Nephron (organoid): ENCODE measurements around the gene HSD17B2.
"Not testable (repeated sequence)": the region's sequence is repeated elsewhere in the genome, so short reads cannot be mapped to it uniquely, and the experiment has no call there.

Experiments
- H3K27ac Mint-ChIP-seq, 3 experiments: 2 replicates each; pipeline ENCODE4 v1.8.0; 2020; ENCODE audit warnings: mixed read lengths in 3 of 3, mild to moderate bottlenecking in 2 of 3, moderate library complexity in 1 of 3
- H3K27me3 Mint-ChIP-seq: 2 replicates; pipeline ENCODE4 v1.8.0; 2021; ENCODE audit warnings: low read depth, mild to moderate bottlenecking, moderate library complexity, mixed read lengths
- H3K36me3 Mint-ChIP-seq: 2 replicates; pipeline ENCODE4 v1.8.0; 2020; ENCODE audit warnings: low read depth, mixed read lengths
- H3K4me1 Mint-ChIP-seq: 2 replicates; pipeline ENCODE4 v1.8.0; 2020; ENCODE audit warnings: mixed read lengths
- H3K4me3 Mint-ChIP-seq, 3 experiments: 2 replicates each; pipeline ENCODE4 v1.8.0; 2020; ENCODE audit warnings: mild to moderate bottlenecking in 3 of 3, mixed read lengths in 3 of 3, moderate library complexity in 2 of 3
- H3K9me3 Mint-ChIP-seq: 2 replicates; pipeline ENCODE4 v1.8.0; 2020; ENCODE audit warnings: mixed read lengths
- TF ChIP-seq, protein P1 (sequence below), 3 experiments: fragments of 200-600 bp; sonication (generic); IDR thresholded peaks; one replicate each; pipeline ENCODE4 v1.5.0; 2021; ENCODE audit warnings: antibody characterized with exemption in 3 of 3; ENCODE audit not compliant: unreplicated experiment in 3 of 3

The HSD17B2 gene

DNA sequence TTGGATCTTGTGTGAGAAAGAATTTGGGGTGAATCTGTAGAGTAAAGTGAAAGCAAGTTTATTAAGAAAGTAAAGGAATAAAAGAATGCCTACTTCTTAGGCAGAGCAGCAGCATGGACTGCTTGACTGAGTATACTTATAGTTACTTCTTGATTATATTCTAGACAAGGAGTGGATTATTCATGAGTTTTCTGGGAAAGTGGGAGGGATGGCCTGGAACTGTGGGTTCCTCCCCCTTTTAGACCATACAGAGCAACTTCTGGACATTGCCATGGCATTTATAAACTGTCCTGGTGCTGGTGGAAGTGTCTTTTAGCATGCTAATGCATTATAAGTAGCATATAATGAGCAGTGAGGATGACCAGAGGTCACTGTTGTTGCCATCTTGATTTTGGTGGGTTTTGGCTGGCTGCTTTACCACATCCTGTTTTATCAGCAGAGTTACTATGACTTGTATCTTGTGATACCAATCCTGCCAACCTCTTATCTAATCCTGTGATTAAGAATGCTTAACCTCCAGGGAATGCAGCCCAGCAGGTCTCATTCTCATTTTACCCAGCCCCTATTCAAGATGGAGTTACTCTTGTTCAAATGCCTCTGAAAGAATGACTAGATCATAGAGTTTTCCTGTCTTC lies 58.7 kb downstream of the HSD17B2 start:
- TF ChIP-seq, protein P1, sequence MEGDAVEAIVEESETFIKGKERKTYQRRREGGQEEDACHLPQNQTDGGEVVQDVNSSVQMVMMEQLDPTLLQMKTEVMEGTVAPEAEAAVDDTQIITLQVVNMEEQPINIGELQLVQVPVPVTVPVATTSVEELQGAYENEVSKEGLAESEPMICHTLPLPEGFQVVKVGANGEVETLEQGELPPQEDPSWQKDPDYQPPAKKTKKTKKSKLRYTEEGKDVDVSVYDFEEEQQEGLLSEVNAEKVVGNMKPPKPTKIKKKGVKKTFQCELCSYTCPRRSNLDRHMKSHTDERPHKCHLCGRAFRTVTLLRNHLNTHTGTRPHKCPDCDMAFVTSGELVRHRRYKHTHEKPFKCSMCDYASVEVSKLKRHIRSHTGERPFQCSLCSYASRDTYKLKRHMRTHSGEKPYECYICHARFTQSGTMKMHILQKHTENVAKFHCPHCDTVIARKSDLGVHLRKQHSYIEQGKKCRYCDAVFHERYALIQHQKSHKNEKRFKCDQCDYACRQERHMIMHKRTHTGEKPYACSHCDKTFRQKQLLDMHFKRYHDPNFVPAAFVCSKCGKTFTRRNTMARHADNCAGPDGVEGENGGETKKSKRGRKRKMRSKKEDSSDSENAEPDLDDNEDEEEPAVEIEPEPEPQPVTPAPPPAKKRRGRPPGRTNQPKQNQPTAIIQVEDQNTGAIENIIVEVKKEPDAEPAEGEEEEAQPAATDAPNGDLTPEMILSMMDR (IDR thresholded peaks at IDR 0.05; ENCODE audit: unreplicated experiment in 3 of 3), result no peak

DNA sequence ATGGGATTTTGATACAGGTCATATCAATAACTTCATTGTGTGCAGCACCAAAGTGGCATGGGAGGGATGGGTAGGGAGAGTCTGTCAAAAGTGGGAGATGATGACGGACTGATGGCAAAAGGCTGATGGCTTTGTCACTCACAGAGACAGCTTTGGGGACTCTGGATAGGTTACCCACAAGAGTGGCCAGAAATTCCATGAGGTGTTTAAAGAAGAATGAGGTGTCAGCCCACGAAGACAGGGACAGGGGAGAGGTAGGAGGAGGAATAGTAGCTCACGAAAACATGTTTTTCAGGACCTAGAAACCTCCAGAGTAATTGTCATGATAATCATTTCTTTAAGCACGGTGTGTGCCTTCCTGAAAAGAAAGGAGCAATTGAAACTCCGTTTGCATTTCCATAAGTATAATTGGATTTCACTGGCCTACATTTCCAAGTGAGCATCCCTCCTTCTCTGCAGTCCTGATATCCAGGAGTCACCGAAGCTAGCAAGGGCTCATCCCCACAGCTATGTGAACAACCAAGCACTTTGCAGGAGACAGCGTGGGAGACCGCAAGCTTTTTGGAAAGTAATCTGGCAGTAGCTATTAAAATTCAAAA lies 60.0 kb downstream of the HSD17B2 start:
- H3K27me3 Mint-ChIP-seq, result no peaks in the 10 kb centered on the region
- H3K4me3 Mint-ChIP-seq, result no peak overlapping the region
- H3K27ac Mint-ChIP-seq, result no peak overlapping the region
- no peaks in the 10 kb centered on the region for H3K36me3 Mint-ChIP-seq
- peaks cover 4% of the 10 kb centered on the region for H3K9me3 Mint-ChIP-seq
- TF ChIP-seq, protein P1 (IDR thresholded peaks at IDR 0.05; ENCODE audit: unreplicated experiment in 3 of 3), result no peak
- H3K4me1 Mint-ChIP-seq, result peaks cover 21% of the 10 kb centered on the region

More for the DNA sequence above, 58.7 kb downstream of the HSD17B2 start:
- Mint-ChIP-seq H3K4me1 (peaks cover 25% of the 10 kb centered on the region), H3K27me3 (no peaks in the 10 kb centered on the region), H3K36me3 (no peaks in the 10 kb centered on the region), H3K27ac (peak overlapping the region in 1 of 3 experiments; percentile 3), H3K9me3 (no peaks in the 10 kb centered on the region), H3K4me3 (no peak overlapping the region)

DNA sequence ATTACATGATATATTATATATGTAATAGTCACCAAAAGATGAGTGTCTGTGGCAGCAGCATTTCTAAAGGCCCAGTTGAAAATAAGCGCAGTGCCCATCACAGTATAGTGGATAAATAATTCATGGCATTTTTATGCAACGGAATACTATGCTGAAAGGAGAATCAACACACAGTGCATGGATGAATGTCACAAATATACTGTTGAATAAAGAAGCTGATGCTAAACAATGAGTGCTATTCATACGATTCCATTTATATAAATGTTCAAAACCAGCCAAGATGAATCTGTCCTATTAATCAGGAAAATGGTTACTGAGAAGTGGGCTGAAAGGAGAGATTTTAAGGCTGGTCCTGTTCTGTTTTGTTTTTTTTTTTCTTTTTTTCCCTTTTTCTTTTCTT lies 61.6 kb downstream of the HSD17B2 start:
- Mint-ChIP-seq H3K27ac (no peak overlapping the region), H3K9me3 (peaks cover 7% of the 10 kb centered on the region), H3K27me3 (no peaks in the 10 kb centered on the region), H3K4me3 (no peak overlapping the region), H3K36me3 (no peaks in the 10 kb centered on the region), H3K4me1 (peaks cover 11% of the 10 kb centered on the region)
- TF ChIP-seq, protein P1 (IDR thresholded peaks at IDR 0.05; ENCODE audit: unreplicated experiment in 3 of 3), result no peak

DNA sequence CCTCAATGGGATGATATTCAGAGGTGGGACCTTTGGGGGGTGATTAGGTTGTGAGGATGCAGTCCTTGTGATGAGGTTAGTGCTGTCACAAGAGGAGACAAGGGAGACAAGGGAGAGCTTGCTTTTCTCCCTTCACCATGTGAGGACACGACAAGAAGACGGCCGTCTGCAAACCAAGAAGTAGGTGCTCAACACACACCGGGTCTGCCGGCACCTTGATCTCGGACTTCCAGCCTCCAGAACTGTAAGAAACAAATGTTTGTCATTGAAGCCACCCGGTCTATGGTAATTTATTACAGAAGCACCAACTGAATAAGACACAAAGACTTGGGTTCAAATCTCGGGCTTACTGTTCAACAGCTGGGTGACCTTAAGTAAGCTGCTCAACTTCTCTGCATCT lies 70.1 kb downstream of the HSD17B2 start:
- Mint-ChIP-seq H3K27ac (no peak overlapping the region), H3K9me3 (peaks cover 2% of the 10 kb centered on the region), H3K4me3 (no peak overlapping the region), H3K4me1 (no peaks in the 10 kb centered on the region), H3K36me3 (no peaks in the 10 kb centered on the region), H3K27me3 (no peaks in the 10 kb centered on the region)
- TF ChIP-seq, protein P1 (IDR thresholded peaks at IDR 0.05; ENCODE audit: unreplicated experiment in 3 of 3), result no peak

DNA sequence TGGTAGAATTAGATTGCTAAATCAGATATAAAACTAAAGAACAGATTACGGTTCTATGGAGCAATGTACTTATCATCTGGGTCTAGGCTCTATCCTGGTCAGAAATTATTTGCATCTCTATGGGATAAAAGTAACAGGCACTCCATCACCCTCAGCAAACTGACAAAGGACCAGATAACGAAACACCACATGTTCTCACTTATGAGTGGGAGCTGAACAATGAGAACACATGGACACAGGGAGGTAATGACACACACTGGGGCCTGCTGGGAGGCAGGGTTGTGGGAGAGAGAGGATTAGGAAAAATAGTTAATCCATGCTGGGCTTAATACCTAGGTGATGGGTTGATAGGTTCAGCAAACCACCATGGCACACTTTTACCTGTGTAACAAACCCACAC lies 73.0 kb downstream of the HSD17B2 start:
- no peaks in the 10 kb centered on the region for H3K36me3 Mint-ChIP-seq
- no peak overlapping the region for H3K27ac Mint-ChIP-seq
- TF ChIP-seq, protein P1 (IDR thresholded peaks at IDR 0.05; ENCODE audit: unreplicated experiment in 3 of 3), result no peak
- H3K4me1 Mint-ChIP-seq, result no peaks in the 10 kb centered on the region
- no peaks in the 10 kb centered on the region for H3K9me3 Mint-ChIP-seq
- H3K4me3 Mint-ChIP-seq, result no peak overlapping the region
- peaks cover 4% of the 10 kb centered on the region for H3K27me3 Mint-ChIP-seq

DNA sequence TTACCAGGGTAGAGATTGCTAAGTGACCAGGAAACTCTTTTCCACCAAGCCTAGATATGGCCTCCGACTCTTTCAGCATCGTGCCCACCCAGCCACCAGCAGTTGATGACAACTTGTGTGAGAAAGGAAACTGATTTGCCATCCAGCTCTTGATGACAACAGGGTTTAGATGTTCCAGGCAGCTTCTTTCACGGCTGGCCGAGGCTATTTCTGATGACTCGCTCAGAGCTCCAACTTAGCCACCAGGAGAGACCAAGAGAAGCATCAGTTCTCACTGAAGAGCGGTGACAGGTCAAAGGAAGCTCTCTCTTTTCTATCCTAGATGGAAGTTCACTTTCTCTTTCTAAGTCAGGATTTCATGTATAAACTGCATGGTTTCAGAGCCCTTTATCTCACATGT lies 73.7 kb downstream of the HSD17B2 start:
- peaks cover 8% of the 10 kb centered on the region for H3K27me3 Mint-ChIP-seq
- no peaks in the 10 kb centered on the region for H3K9me3 Mint-ChIP-seq
- no peak overlapping the region for H3K27ac Mint-ChIP-seq
- H3K4me1 Mint-ChIP-seq, result no peaks in the 10 kb centered on the region
- no peaks in the 10 kb centered on the region for H3K36me3 Mint-ChIP-seq
- no peak overlapping the region for H3K4me3 Mint-ChIP-seq
- TF ChIP-seq, protein P1 (IDR thresholded peaks at IDR 0.05; ENCODE audit: unreplicated experiment in 3 of 3), result no peak

DNA sequence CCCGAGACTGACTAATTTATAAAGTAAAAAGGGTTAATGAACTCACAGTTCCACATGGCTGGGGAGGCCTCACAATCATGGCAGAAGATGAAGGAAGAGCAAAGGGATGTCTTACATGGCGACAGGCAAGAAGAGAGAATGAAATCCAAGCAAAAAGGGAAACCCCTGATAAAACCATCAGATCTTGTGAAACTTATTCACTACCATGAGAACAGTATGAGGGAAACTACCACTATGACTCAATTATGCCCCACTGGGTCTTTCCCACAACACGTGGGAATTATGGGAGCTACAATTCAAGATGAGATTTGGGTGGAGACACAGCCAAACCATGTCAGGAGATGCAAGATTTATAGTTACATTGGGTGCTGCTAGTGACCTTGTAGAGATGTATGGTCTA lies 74.2 kb downstream of the HSD17B2 start:
- H3K9me3 Mint-ChIP-seq, H3K4me1 Mint-ChIP-seq, H3K4me3 Mint-ChIP-seq, H3K27ac Mint-ChIP-seq, H3K36me3 Mint-ChIP-seq: not testable (repeated sequence)
- peaks cover 12% of the 10 kb centered on the region for H3K27me3 Mint-ChIP-seq
